Adipose tissue (tissue), 3 donors: ENCODE data around the gene SNX9. TPM values are rescaled to one million over a fixed set of nuclear protein-coding genes. Genes with fewer than 3 reads are reported as not detected.

Source experiments
- H3K27ac ChIP-seq: one replicate; pipeline ENCODE4 v1.5.1; 2013; ENCODE audit warnings: low read depth, low read length
- WGBS, 3 donors: extraction: QIAGEN DNeasy Blood & Tissue Kit; methylation state at CpG; one replicate each; pipeline ENCODE4 v1.1.7; 2013; 5-methylcytosine and 5-hydroxymethylcytosine counted together
- polyA plus RNA-seq, 3 donors: library from polyadenylated mRNA; stranded (reverse); fragments of 200-250 nt; gene quantifications; one replicate each; pipeline ENCODE4 v1.2.3, GENCODE V29; 2013
- donor health status: healthy with polysubstance abuse.
- donor health status: Bipolar disorder and iron deficiency.
- donor health status: healthy.

SNX9 gene
- polyA plus RNA-seq, 3 donors: 15.9 to 69.1 (median 49.4) TPM

DNA sequence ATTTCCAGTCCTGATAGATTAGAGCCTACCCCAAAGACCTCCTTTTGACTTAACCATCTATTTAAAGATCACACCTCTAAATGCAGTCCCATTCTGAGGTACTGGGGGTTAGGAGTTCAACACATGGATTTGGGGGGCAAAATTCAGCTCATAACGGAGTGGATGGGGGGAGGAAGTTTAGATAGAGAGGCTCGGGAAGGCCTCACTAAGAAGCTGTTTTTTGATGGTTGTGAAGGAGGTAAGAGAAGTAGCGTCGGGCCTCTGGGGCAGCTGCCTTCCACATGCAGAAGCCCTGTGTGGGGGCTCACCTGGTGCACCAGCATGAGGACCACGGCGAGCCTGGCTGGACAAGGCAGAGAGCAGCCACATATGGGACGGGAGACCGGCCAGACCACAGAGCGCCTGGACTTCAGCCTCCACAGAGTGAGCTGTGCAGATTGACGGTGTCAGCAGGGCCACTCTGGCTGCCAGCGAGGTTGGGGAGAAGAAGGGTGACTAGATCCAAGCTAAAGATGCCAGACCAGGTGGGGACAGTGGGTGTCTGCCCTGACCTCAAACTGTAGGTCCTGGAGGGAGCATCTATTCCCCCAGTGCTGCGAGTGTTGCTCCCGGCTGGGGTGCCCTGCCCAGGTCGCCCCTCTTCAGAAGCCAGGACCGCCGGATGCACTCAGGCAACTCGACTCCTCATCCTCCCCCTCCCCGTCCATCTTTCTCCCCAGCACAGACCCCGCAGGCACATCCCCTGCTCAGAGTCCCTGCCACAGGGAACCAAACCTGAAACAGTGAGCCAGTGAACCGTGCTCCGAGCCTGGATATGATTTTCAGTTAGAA, 153.5 kb downstream of the SNX9 start:
- H3K27ac ChIP-seq: no peak overlapping the region
- 94 to 96% (median 95%) methylated on average over 21 of the region's 21 CpGs for WGBS, 3 donors

DNA sequence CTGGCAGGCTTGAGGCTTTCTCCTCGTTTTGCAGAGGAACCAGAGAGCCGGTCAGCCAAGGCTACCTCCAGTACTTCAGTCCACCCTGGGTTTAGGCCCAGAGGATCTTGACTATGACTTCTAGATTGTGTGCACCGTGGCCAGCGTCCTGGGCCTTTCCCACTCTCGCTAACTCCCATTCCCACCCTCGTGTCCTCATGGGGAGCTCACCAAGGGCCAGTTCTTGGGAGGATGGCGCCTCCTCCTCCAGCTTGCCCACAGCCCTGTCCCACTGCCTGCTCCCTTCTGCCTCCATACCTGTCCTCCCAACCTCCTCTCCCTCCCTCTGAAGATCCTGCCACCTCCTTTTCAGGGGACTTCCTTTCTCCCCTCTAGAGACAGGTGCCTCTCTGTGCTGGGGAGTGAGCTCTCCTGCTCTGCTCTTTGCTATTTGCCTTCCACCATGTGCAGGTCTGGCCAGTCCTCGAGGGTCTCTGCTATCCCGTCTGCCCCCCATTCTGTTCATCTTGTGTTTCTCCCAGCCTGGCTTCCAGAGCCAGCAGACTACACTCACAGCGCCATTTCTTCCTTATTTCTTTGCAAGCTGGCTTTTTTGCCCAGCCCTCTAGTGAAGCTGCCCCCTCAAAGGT, 154.2 kb downstream of the SNX9 start:
- WGBS, 3 donors: 88 to 91% (median 91%) methylated on average over 10 of the region's 10 CpGs
- no peak overlapping the region for H3K27ac ChIP-seq

DNA sequence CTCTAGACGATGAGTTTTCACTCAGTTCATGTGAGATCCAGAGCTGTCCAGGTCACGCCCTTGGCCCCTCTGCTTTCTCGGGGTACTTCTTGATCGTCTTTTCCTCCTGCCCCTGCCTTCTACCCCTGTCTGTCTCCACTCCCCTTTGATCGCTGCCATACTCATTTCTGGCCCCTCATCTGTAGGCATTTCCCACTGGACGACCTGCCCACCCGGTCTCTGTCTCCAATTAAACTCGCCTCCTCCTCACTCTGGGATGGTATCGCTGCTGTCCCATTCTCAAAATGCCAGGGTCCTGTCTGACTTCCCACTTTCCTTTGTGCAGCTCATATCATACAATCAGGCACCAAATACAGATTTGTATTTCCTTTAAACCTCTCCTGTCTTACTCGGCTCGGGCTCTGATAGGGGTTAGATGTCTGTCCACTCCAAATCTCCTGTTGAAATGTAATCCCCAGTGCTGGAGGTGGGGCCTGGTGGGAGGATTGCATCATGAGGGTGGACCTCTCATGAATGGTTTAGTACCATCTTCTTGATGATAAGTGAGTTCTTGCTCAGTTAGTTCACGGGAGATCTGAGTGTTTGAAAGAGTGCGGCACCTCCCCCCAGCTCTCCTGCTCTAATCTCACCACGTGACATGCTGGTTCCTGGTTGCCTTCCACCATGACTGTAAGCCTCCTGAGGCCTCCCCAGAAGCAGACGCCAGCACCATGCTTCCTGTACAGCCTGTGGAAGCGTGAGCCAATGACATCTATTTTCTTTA, 155.2 kb downstream of the SNX9 start:
- 77 to 91% (median 82%) methylated on average over 16 of the region's 16 CpGs for WGBS, 3 donors
- no peak overlapping the region for H3K27ac ChIP-seq

- no peak overlapping the region for H3K27ac ChIP-seq
- 35 to 55% (median 39%) methylated on average over 19 of the region's 19 CpGs for WGBS, 3 donors
Measured at GRCh38 chr6:157980288-157981131, 157.5 kb downstream of the SNX9 start.

DNA sequence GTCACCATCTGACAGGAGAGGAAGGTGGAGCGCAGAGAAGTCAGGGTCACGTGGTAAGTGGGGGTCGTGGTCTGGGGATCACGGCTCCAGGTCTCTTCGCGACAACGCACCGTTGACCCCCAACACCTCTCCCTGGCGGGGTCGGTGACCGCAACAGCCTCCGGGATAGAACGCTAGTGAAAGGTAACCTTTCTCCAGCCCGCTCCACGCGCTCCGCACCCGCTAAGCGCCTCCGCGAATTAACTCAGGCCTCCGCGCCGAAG, 158.0 kb downstream of the SNX9 start:
- WGBS, 3 donors: 3 to 20% (median 15%) methylated on average over 23 to 24 of the region's 24 CpGs
- no peak overlapping the region for H3K27ac ChIP-seq

GRCh38 chr6:157981395-157982101, 158.5 kb downstream of the SNX9 start, which contains the start of gene SYNJ2:
SYNJ2 (plus strand) TSS chr6:157981863; CDS start chr6:157981962, 99 bp downstream.
- no peak within 1 kb of the TSS for H3K27ac ChIP-seq
- 0 to 1% (median 1%) methylated on average over 65 to 86 of the region's 86 CpGs for WGBS, 3 donors

GRCh38 chr6:157982102-157982562, 159.1 kb downstream of the SNX9 start:
- H3K27ac ChIP-seq: no peak overlapping the region
- WGBS, 3 donors: 1 to 2% (median 2%) methylated on average over 29 to 36 of the region's 36 CpGs

GRCh38 chr6:157982563-157983405, 159.7 kb downstream of the SNX9 start:
- 38 to 71% (median 68%) methylated on average over 17 of the region's 17 CpGs for WGBS, 3 donors

DNA sequence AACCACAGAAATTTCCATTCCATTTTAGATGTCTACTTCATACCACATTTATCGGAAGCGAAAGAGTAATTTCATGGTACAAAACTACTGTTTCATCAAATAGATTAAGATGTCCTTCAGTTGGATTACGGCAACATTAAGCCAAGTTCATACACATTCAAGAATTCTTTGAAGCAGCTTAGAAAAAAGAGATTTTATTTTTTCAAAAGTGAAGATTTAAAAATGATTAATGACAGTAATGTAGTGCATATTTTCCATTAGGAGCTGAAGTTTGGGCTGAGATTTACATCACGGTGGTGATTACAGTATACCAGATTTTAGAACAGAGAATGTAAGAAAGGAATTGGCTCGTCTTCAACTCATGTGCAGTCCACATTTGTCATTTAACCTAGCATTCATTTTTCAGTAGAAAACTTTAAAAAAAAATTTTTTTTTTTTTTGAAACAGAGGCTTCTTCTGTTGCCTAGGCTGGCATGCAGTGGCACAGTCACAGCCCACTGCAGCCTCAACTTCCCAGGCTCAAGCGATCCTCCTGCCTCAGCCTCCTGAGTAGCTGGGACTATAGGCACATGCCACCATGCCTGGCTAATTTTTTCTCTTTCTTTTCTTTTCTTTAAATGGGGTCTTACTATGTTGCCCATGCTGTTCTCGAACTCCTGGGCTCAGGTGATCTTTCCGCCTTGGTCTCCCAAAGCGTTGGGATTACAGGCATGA, 160.5 kb downstream of the SNX9 start:
- no peak overlapping the region for H3K27ac ChIP-seq
- WGBS, 3 donors: 73 to 92% (median 86%) methylated on average over 9 of the region's 9 CpGs

More at GRCh38 chr6:157982563-157983405, 159.7 kb downstream of the SNX9 start:
- no peak overlapping the region for H3K27ac ChIP-seq

- H3K27ac ChIP-seq: no peak overlapping the region
- WGBS, 3 donors: 98 to 100% (median 99%) methylated on average over 4 of the region's 4 CpGs
Measured at GRCh38 chr6:157984128-157984527, 161.1 kb downstream of the SNX9 start.

DNA sequence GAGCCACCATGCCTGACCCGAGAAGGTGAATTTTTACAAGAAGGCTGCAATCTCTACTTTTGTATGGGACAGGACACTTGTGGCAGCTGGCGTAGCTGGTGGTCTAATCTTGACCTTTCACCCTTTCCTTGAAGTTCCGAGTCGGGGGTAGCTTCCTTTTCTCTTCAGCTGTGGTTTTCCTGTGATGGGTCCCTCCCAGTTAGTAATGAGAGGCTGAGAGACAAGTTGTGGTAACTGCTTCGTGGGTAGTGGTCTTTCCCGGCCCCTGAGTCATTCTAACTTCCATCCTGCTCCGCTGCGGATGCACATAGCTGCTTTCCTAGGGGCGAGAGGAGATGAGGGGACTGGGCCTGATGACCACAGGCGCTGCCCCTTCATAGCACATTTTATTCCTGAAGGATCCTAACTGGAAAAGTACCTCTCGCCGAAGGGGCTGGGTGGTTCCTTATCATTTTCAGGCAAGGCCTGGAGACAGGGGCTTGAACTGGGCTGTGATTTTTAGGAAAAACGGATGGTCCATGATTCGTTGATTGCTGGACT, 161.7 kb downstream of the SNX9 start:
- 58 to 80% (median 72%) methylated on average over 14 of the region's 14 CpGs for WGBS, 3 donors
- no peak overlapping the region for H3K27ac ChIP-seq

- WGBS, 3 donors: 24 to 89% (median 84%) methylated on average over 13 of the region's 13 CpGs
- no peak overlapping the region for H3K27ac ChIP-seq
Measured at GRCh38 chr6:157985378-157986155, 162.5 kb downstream of the SNX9 start.

DNA sequence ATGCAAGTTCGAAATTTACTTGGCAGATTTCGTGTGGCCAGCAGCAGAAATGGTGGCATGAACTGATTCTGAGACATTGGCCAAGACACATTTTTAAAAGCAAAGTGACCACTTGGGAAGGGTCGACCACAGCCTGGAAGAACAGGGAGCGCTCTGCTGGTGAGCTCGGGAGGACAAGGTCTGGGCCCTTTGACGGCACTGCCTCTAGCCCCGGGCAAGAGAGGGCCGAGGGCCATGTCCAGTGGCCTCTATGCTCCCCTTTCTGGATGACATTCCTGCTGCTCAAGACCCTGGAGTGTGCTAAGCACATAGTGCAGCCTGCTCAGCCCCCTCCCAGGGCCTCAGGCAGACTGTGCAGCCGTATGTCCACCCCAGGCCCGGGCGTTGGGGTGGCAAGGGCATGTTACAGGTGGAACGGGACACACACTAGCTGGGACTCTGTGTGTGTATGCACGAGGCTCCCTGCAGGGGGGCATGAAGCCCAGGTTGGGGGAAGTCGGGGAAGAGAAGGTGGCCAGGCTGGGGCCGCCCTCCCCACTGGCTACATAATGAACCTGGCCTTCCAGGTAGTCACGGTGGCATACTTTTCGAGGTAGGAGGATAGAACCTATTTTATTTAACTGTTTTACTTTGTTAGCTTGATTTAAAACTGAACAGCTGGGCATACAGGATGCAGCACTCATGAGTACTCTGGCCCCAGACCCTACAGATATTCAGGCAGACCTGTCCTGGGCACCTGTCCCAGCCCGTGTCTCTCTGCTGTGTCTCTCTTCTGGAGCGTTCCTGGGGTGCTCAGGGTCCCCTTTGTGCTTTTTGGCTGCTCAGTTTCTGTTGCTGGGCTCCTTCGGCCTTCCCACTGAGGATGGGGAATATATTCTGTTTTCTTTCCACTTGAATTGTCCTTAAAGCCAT, 165.0 kb downstream of the SNX9 start:
- WGBS, 3 donors: 76 to 95% (median 94%) methylated on average over 20 of the region's 20 CpGs
- H3K27ac ChIP-seq: no peak overlapping the region

DNA sequence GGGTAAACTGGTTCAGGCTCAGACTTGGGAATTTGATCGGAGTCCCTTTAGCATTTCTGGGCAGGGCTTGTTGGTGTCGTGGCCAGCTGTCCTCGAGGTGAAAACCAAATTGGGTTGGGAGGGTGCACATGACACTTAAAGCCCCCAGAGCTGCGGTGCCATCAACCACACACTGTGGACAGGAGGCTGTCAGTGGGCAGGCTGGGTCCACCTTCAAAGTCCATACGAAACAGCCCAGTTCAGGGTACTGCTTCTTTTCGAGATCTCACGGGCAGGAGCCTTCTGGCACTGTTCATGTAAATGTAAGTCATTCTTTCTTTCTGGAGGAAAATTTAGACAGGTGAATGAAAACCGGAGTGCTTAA, 165.6 kb downstream of the SNX9 start:
- H3K27ac ChIP-seq: no peak overlapping the region
- WGBS, 3 donors: 74 to 92% (median 91%) methylated on average over 8 of the region's 8 CpGs
